ENCODE measurements around the gene ERBIN.

- TF ChIP-seq POLR2A (IDR thresholded peaks at IDR 0.05), result no peak
- TF ChIP-seq CTCF (IDR thresholded peaks at IDR 0.05), result no peak
Measured at GRCh38 chr5:66129144-66129543, 202.8 kb downstream of the ERBIN start.
